GM12873 (cell line): ENCODE measurements around the gene ILF2.

ENCODE experiments used
- CTCF ChIP-seq: IDR thresholded peaks from 2 replicates; pipeline ENCODE4 v1.5.1; 2012; ENCODE audit warnings: low read depth, mild to moderate bottlenecking, moderate library complexity, low read length, control low read depth; ENCODE audit not compliant: insufficient read depth; ENCODE audit errors: missing control alignments

ILF2 gene

GRCh38 chr1:153670859-153671627, at the start of gene ILF2:
Gene ILF2, minus strand, starts transcription at chr1:153670993. Its CDS starts 71 bp downstream, at chr1:153670922.
- TF ChIP-seq CTCF = peak; percentile 33

GRCh38 chr1:153717330-153717729, 46.5 kb upstream of the ILF2 start:
- TF ChIP-seq CTCF = no peak

- TF ChIP-seq CTCF = no peak
Observed at GRCh38 chr1:153711026-153711425, 40.2 kb upstream of the ILF2 start.

- TF ChIP-seq CTCF = no peak
Observed at GRCh38 chr1:153705484-153705883, 34.7 kb upstream of the ILF2 start.

- no peak for TF ChIP-seq CTCF
Observed at GRCh38 chr1:153699768-153700167, 29.0 kb upstream of the ILF2 start.

GRCh38 chr1:153698923-153699714, 28.3 kb upstream of the ILF2 start:
- TF ChIP-seq CTCF = no peak
